Lower leg skin (tissue), 3 donors: Measurements from ENCODE around the gene UQCR11.

Experiments used
- POLR2A ChIP-seq, 2 donors: fragments of 450-650 bp; IDR thresholded peaks; one replicate each; pipeline ENCODE4 v1.6.1; 2016 to 2017; ENCODE audit warnings: antibody characterized with exemption in 2 of 2, mild to moderate bottlenecking in 1 of 2, moderate library complexity in 1 of 2
- TF ChIP-seq, protein P1 (sequence below), 3 donors: fragments of 450-650 bp; IDR thresholded peaks; one replicate each; pipeline ENCODE4 v1.5.1; 2016; ENCODE audit warnings: antibody characterized with exemption in 3 of 3, mild to moderate bottlenecking in 3 of 3, moderate library complexity in 2 of 3

- no peak for TF ChIP-seq POLR2A (IDR thresholded peaks at IDR 0.05)
- TF ChIP-seq, protein P1, sequence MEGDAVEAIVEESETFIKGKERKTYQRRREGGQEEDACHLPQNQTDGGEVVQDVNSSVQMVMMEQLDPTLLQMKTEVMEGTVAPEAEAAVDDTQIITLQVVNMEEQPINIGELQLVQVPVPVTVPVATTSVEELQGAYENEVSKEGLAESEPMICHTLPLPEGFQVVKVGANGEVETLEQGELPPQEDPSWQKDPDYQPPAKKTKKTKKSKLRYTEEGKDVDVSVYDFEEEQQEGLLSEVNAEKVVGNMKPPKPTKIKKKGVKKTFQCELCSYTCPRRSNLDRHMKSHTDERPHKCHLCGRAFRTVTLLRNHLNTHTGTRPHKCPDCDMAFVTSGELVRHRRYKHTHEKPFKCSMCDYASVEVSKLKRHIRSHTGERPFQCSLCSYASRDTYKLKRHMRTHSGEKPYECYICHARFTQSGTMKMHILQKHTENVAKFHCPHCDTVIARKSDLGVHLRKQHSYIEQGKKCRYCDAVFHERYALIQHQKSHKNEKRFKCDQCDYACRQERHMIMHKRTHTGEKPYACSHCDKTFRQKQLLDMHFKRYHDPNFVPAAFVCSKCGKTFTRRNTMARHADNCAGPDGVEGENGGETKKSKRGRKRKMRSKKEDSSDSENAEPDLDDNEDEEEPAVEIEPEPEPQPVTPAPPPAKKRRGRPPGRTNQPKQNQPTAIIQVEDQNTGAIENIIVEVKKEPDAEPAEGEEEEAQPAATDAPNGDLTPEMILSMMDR (IDR thresholded peaks at IDR 0.05) = no peak
Observed at GRCh38 chr19:1591421-1592023, 13.7 kb downstream of the UQCR11 start.
